ENCODE results near the gene MX2.

MX2 gene

DNA sequence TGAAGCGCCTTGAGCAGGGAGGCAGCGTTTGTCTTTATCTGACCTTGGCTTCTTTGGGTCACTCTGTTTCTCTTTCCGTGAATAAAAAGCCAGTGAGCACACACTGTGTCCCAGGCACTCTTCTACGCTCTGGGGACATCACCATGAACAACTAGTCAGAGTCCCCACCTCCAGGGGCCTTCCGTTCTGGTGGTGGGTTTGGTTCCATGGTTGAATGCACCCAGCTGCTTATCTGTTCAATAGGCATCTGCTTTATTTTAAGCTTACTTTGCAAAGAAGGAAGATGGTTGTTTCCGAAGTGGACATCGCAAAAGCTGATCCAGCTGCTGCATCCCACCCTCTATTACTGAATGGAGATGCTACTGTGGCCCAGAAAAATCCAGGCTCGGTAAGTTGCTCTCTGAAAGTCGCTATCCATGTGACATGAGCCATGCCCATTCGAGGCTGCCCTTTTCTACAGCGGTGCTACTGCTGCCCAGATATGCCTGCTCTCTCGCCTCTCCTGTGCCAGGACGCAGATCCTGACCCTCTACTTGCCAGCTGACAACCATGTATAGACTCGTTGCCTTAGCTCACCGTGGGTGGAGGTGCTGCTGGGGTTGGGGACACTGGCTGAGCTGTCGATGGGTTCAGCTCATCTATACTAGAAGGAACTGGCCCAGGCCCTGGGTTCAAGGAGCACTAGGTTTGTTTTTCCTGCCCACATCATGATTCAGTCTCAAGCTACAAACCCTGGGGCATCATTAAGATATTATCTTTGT, 70.1 kb downstream of the MX2 start:
- no peak overlapping the region for H3K4me3 ChIP-seq (ENCODE audit: low read depth, low read length)
- no peak for DNase-seq (ENCODE audit: low read depth)
- TF ChIP-seq, protein P1, sequence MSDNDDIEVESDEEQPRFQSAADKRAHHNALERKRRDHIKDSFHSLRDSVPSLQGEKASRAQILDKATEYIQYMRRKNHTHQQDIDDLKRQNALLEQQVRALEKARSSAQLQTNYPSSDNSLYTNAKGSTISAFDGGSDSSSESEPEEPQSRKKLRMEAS (IDR thresholded peaks at IDR 0.05; ENCODE audit: low read depth, low read length), result no peak
- TF ChIP-seq, protein P2, sequence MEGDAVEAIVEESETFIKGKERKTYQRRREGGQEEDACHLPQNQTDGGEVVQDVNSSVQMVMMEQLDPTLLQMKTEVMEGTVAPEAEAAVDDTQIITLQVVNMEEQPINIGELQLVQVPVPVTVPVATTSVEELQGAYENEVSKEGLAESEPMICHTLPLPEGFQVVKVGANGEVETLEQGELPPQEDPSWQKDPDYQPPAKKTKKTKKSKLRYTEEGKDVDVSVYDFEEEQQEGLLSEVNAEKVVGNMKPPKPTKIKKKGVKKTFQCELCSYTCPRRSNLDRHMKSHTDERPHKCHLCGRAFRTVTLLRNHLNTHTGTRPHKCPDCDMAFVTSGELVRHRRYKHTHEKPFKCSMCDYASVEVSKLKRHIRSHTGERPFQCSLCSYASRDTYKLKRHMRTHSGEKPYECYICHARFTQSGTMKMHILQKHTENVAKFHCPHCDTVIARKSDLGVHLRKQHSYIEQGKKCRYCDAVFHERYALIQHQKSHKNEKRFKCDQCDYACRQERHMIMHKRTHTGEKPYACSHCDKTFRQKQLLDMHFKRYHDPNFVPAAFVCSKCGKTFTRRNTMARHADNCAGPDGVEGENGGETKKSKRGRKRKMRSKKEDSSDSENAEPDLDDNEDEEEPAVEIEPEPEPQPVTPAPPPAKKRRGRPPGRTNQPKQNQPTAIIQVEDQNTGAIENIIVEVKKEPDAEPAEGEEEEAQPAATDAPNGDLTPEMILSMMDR (IDR thresholded peaks at IDR 0.05; ENCODE audit: low read depth, low read length), result no peak
- TF ChIP-seq MYC (IDR thresholded peaks at IDR 0.05; ENCODE audit: low read depth, low read length), result no peak
- no peak for TF ChIP-seq POLR2A (IDR thresholded peaks at IDR 0.05; ENCODE audit: extremely low read depth, insufficient read length)

DNA sequence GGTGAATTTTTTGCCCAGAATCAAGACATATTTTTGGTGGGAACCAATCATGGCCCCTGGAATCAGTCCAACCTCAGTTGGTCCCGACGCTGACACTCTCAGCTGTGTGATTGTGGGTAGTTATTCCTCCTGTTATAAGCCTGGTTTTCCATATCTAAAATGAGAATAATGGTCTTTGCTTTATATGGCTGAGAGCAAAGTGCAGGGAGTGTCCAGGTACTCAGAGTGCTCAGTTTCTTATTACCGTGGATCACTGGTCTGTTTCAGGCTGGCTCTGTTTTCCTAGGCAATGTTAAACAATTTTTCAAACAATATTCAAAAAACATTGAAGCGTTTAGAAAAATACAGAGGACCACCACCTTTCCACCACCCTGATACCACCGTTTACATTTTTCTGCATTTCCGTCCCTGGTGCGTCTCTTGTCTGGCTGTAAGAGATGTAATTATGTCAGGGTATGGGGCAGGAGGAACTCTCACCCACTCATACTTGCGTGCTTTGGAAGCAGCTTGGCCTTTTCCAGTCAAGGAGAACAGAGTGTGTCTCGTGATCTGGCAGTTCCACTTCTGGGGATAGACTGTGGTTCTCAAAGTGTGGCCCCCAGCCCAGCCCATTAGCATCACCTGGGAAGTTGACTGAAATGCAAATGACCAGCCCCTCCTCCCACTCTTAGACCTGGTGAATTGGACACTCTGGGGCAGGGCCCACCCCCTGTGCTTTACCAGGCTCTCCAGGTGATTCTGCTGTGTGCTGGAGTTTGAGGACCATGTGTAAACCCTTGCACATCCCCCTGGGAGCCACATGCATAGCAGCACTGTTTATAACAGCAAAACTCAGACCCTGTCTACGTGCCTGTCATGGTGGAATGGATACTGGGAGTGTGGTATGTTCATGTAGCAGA, 71.0 kb downstream of the MX2 start:
- TF ChIP-seq POLR2A (IDR thresholded peaks at IDR 0.05; ENCODE audit: extremely low read depth, insufficient read length) (no peak), MYC (IDR thresholded peaks at IDR 0.05; ENCODE audit: low read depth, low read length) (no peak)
- TF ChIP-seq, protein P2 (IDR thresholded peaks at IDR 0.05; ENCODE audit: low read depth, low read length), result no peak
- TF ChIP-seq, protein P1 (IDR thresholded peaks at IDR 0.05; ENCODE audit: low read depth, low read length), result no peak
- DNase-seq (ENCODE audit: low read depth), result no peak
- H3K4me3 ChIP-seq (ENCODE audit: low read depth, low read length), result no peak overlapping the region

DNA sequence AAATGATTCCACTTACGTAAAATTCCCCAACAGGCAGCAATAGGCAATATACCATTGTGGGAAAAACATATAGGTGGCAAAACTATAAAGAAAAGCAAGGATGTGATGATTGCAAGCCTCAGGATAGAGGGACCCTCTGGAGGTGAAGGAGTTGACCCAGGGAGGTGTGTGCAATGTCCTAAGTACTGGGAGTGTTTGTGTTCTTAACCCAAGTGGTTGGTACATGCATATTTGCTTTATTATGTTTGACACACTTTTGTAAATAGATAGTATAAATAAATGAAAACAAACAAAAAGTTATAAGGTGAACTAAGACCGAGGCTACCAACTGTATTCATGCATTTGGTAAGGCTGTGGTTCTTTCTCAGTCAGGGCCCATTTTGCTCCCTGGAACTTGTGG, 71.7 kb downstream of the MX2 start:
- TF ChIP-seq POLR2A (IDR thresholded peaks at IDR 0.05; ENCODE audit: extremely low read depth, insufficient read length) (no peak), MYC (IDR thresholded peaks at IDR 0.05; ENCODE audit: low read depth, low read length) (no peak)
- TF ChIP-seq, protein P2 (IDR thresholded peaks at IDR 0.05; ENCODE audit: low read depth, low read length), result no peak
- H3K4me3 ChIP-seq (ENCODE audit: low read depth, low read length), result no peak overlapping the region
- no peak for DNase-seq (ENCODE audit: low read depth)

DNA sequence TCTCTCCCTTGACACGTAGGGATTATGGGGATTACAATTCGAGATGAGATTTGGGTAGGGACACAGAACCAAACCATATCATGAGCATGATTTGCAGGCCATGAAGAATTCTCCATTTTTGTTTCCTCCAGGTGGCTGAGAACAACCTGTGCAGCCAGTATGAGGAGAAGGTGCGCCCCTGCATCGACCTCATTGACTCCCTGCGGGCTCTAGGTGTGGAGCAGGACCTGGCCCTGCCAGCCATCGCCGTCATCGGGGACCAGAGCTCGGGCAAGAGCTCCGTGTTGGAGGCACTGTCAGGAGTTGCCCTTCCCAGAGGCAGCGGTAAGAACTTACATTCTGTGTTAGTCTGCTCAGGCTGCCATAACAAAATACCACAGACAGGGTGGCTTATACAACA, 73.9 kb downstream of the MX2 start:
- no peak for DNase-seq (ENCODE audit: low read depth)
- TF ChIP-seq, protein P1 (IDR thresholded peaks at IDR 0.05; ENCODE audit: low read depth, low read length), result no peak
- TF ChIP-seq MYC (IDR thresholded peaks at IDR 0.05; ENCODE audit: low read depth, low read length) (no peak), POLR2A (IDR thresholded peaks at IDR 0.05; ENCODE audit: extremely low read depth, insufficient read length) (no peak)
- TF ChIP-seq, protein P2 (IDR thresholded peaks at IDR 0.05; ENCODE audit: low read depth, low read length), result no peak
- no peak overlapping the region for H3K4me3 ChIP-seq (ENCODE audit: low read depth, low read length)

DNA sequence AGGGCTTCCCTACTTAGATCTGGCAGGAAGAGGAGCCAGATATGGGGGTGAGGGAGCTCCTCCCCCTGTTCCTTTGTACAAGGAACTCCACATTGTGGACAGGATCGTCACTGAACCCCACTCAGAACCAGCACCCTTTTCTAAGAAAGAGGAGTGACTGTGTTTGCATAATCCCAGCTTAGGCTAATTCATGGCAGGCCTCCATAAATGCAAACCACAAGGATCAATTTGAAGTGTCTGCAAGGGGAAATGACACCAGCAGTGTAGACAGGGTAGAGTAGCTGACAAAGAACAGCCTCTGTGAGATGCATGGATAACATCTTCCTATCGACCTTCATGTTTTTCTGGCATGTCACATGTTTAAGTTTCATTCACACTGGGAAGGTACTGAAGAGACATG, 75.9 kb downstream of the MX2 start:
- H3K4me3 ChIP-seq (ENCODE audit: low read depth, low read length), result no peak overlapping the region
- TF ChIP-seq MYC (IDR thresholded peaks at IDR 0.05; ENCODE audit: low read depth, low read length) (no peak), POLR2A (IDR thresholded peaks at IDR 0.05; ENCODE audit: extremely low read depth, insufficient read length) (no peak)
- TF ChIP-seq, protein P2 (IDR thresholded peaks at IDR 0.05; ENCODE audit: low read depth, low read length), result no peak
- TF ChIP-seq, protein P1 (IDR thresholded peaks at IDR 0.05; ENCODE audit: low read depth, low read length), result no peak
- DNase-seq (ENCODE audit: low read depth), result no peak
